CD14-positive monocyte (primary cell): ENCODE data around the gene KDM4E. TPM values are rescaled to one million over a fixed set of nuclear protein-coding genes. Genes with fewer than 3 reads are reported as not detected.
A peak's percentile ranks its signal among the peaks of the same experiment; 100 is the strongest.

Experiments
- DNase-seq, 3 donors: peaks; one replicate each; pipeline ENCODE4 v3.0.0-alpha.2; 2011 to 2022
- H2AFZ ChIP-seq: 2 replicates; pipeline ENCODE4 v1.6.0; 2012; ENCODE audit warnings: mild to moderate bottlenecking, low read depth, low read length, inconsistent platforms; ENCODE audit not compliant: insufficient read depth, poor library complexity, severe bottlenecking
- H3K27ac ChIP-seq, 2 donors: 1 replicate in 1 of 2; 2 replicates in 1 of 2; pipeline ENCODE4 v1.5.1; 2012 to 2013; ENCODE audit warnings: low read length in 2 of 2, control low read depth in 1 of 2, inconsistent platforms in 1 of 2, low read depth in 1 of 2, mild to moderate bottlenecking in 1 of 2
- H3K27me3 ChIP-seq, 2 donors: one replicate each; pipeline versions ENCODE4 v1.6.0 to v1.6.1; 2011 to 2013; ENCODE audit warnings: low read length in 2 of 2; ENCODE audit not compliant: control insufficient read depth in 2 of 2, insufficient read depth in 2 of 2
- H3K36me3 ChIP-seq, 2 donors: replicated peaks in 1 of 2; 1 replicate in 1 of 2; 2 replicates in 1 of 2; pipeline versions ENCODE4 v1.5.1 to v1.6.1; 2012 to 2013; ENCODE audit warnings: low read length in 2 of 2, control low read depth in 1 of 2, inconsistent platforms in 1 of 2, mild to moderate bottlenecking in 1 of 2; ENCODE audit not compliant: insufficient read depth in 2 of 2, control insufficient read depth in 1 of 2
- H3K4me1 ChIP-seq, 2 donors: 1 replicate in 1 of 2; 2 replicates in 1 of 2; pipeline versions ENCODE4 v1.5.1 to v1.6.1; 2012 to 2013; ENCODE audit warnings: low read length in 2 of 2, control low read depth in 1 of 2, inconsistent platforms in 1 of 2, mild to moderate bottlenecking in 1 of 2, moderate library complexity in 1 of 2; ENCODE audit not compliant: insufficient read depth in 2 of 2, control insufficient read depth in 1 of 2
- H3K4me2 ChIP-seq: replicated peaks from 2 replicates; pipeline ENCODE3; 2012; ENCODE audit warnings: low read length, moderate library complexity, mild to moderate bottlenecking; ENCODE audit not compliant: poor library complexity, severe bottlenecking; ENCODE audit errors: extremely low read depth
- H3K4me3 ChIP-seq, 3 experiments: fragments of 200-600 bp in 1 of 3; sonication (generic) in 1 of 3; replicated peaks in 1 of 3; 1 replicate in 2 of 3; 2 replicates in 1 of 3; pipeline ENCODE4 v1.5.1; 2011 to 2013; ENCODE audit warnings: low read length in 3 of 3, mild to moderate bottlenecking in 3 of 3, control low read depth in 2 of 3, low read depth in 2 of 3, inconsistent platforms in 1 of 3, moderate library complexity in 1 of 3
- H3K79me2 ChIP-seq: 2 replicates; pipeline ENCODE4 v1.6.0; 2012; ENCODE audit warnings: mild to moderate bottlenecking, control low read depth, inconsistent platforms, low read length, moderate library complexity; ENCODE audit not compliant: insufficient read depth
- H3K9ac ChIP-seq: 2 replicates; pipeline ENCODE4 v1.6.0; 2017; ENCODE audit warnings: low read length, mild to moderate bottlenecking; ENCODE audit not compliant: insufficient read depth, poor library complexity, severe bottlenecking
- H3K9me3 ChIP-seq, 2 donors: replicated peaks in 1 of 2; 1 replicate in 1 of 2; 2 replicates in 1 of 2; pipeline versions ENCODE4 v1.5.1 to v1.6.1; 2012 to 2013; ENCODE audit warnings: low read length in 2 of 2, control low read depth in 1 of 2; ENCODE audit not compliant: control insufficient read depth in 1 of 2, insufficient read depth in 1 of 2
- H4K20me1 ChIP-seq: 2 replicates; pipeline ENCODE4 v1.6.0; 2012; ENCODE audit warnings: mild to moderate bottlenecking, low read length, control low read depth, moderate library complexity; ENCODE audit not compliant: insufficient read depth
- H3K27ac Mint-ChIP-seq, 7 donors: one replicate each; pipeline ENCODE4 v1.8.0; 2020; ENCODE audit warnings: mild to moderate bottlenecking in 7 of 7, mixed read lengths in 7 of 7, moderate library complexity in 6 of 7, inconsistent platforms in 2 of 7
- H3K27me3 Mint-ChIP-seq, 3 donors: one replicate each; pipeline ENCODE4 v1.8.0; 2021 to 2022; ENCODE audit warnings: low read depth in 3 of 3, mild to moderate bottlenecking in 3 of 3, mixed read lengths in 3 of 3, moderate library complexity in 3 of 3, inconsistent platforms in 1 of 3
- H3K36me3 Mint-ChIP-seq, 2 donors: one replicate each; pipeline ENCODE4 v1.8.0; 2020; ENCODE audit warnings: mixed read lengths in 2 of 2, inconsistent platforms in 1 of 2, mild to moderate bottlenecking in 1 of 2
- H3K4me1 Mint-ChIP-seq: one replicate; pipeline ENCODE4 v1.8.0; 2020; ENCODE audit warnings: mild to moderate bottlenecking, mixed read lengths
- H3K4me3 Mint-ChIP-seq, 2 donors: one replicate each; pipeline ENCODE4 v1.8.0; 2020; ENCODE audit warnings: mild to moderate bottlenecking in 2 of 2, mixed read lengths in 2 of 2, moderate library complexity in 1 of 2
- H3K9me3 Mint-ChIP-seq, 7 donors: one replicate each; pipeline ENCODE4 v1.8.0; 2020 to 2022; ENCODE audit warnings: mixed read lengths in 7 of 7, mild to moderate bottlenecking in 6 of 7, moderate library complexity in 6 of 7, inconsistent platforms in 2 of 7
- WGBS: methylation state at CpG from one replicate; pipeline ENCODE4 v1.1.5; 2013; ENCODE audit warnings: missing lambda C conversion rate; ENCODE audit not compliant: insufficient coverage; 5-methylcytosine and 5-hydroxymethylcytosine counted together
- intact Hi-C, 2 donors: fragments of 100-400 bp; cut with micrococcal nuclease; formaldehyde crosslinking; loops; one replicate each; pipeline versions ENCODE4 v1.15.0 to v1.15.1; 2023
- polyA plus RNA-seq, 3 donors: library from polyadenylated mRNA; depleted of rRNA in 1 of 3; unstranded in 2 of 3; stranded (reverse) in 1 of 3; fragments of 300-500 nt in 2 of 3; fragments of >200 nt in 1 of 3; fragmentation: Illumina TruSeq in 2 of 3; gene quantifications; 1 replicate in 2 of 3; 2 replicates in 1 of 3; pipeline ENCODE4 v1.2.3, GENCODE V29; 2012 to 2021
- TF ChIP-seq, protein P1 (sequence below): fragments of 200-600 bp; IDR thresholded peaks from one replicate; pipeline ENCODE4 v1.8.0; 2022; ENCODE audit warnings: antibody characterized with exemption, mild to moderate bottlenecking

Gene KDM4E
- polyA plus RNA-seq, 3 donors = not detected

GRCh38 chr11:95068549-95068948, 43.5 kb downstream of the KDM4E start:
- peak overlapping the region; percentile 80 to 93 (median 90) for H3K4me3 ChIP-seq
- Mint-ChIP-seq H3K4me1 (peaks cover 27% of the 10 kb centered on the region), H3K36me3 (peaks cover 4 to 5% of the 10 kb centered on the region in 2 donors), H3K9me3 (no peaks in the 10 kb centered on the region), H3K4me3 (peak overlapping the region; percentile 98 to 100), H3K27me3 (peaks cover 0 to 2% (median 2%) of the 10 kb centered on the region in 3 donors), H3K27ac (peak overlapping the region in 5 of 7 donors; percentile 43 to 90 (median 55))
- intact Hi-C loops = loop anchor here (2.0 to 5.0 kb wide), 4 partner anchors 82 to 694 kb away; no protein-coding TSS in a partner anchor
- H2AFZ ChIP-seq = peak overlapping the region; percentile 100
- H3K27ac ChIP-seq = peak overlapping the region in 1 of 2 donors; percentile 85
- H3K36me3 ChIP-seq = no peaks in the 10 kb centered on the region
- 0% methylated on average over 3 of the region's 5 CpGs for WGBS
- peaks cover 24 to 30% of the 10 kb centered on the region in 2 donors for H3K4me1 ChIP-seq
- peak overlapping the region; percentile 98 for H3K4me2 ChIP-seq
- no peaks in the 10 kb centered on the region for H3K27me3 ChIP-seq
- no peak overlapping the region for H3K9ac ChIP-seq
- no peaks in the 10 kb centered on the region for H3K9me3 ChIP-seq
- TF ChIP-seq, protein P1, sequence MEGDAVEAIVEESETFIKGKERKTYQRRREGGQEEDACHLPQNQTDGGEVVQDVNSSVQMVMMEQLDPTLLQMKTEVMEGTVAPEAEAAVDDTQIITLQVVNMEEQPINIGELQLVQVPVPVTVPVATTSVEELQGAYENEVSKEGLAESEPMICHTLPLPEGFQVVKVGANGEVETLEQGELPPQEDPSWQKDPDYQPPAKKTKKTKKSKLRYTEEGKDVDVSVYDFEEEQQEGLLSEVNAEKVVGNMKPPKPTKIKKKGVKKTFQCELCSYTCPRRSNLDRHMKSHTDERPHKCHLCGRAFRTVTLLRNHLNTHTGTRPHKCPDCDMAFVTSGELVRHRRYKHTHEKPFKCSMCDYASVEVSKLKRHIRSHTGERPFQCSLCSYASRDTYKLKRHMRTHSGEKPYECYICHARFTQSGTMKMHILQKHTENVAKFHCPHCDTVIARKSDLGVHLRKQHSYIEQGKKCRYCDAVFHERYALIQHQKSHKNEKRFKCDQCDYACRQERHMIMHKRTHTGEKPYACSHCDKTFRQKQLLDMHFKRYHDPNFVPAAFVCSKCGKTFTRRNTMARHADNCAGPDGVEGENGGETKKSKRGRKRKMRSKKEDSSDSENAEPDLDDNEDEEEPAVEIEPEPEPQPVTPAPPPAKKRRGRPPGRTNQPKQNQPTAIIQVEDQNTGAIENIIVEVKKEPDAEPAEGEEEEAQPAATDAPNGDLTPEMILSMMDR = no peak
- peak; percentile 67 to 80 (median 76) for DNase-seq
- peaks cover 19% of the 10 kb centered on the region for H3K79me2 ChIP-seq
- H4K20me1 ChIP-seq = no peaks in the 10 kb centered on the region

DNA sequence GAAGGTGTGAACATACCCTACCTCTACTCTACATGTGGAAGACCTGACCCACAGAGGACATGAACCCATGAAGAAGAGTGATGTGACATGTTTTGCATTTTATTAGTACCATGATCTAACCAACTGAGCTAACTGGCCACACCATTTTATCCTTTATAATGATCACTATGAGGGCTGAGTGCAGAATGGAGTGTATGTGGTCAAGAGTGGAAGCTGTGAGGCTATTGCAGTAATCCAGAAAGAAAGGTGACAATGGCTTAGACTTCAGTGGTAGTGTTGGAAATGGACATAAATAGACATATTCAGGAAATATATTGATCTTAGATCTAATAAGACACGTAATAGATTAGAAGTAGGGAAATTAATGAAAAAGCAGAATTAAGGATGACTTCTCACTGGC, 45.4 kb downstream of the KDM4E start:
- H3K27me3 ChIP-seq = no peaks in the 10 kb centered on the region
- no peak overlapping the region for H3K27ac ChIP-seq
- H3K9ac ChIP-seq = no peak overlapping the region
- WGBS = 100% methylated on average over 1 of the region's 1 CpG
- Mint-ChIP-seq H3K27me3 (peaks cover 0 to 2% (median 2%) of the 10 kb centered on the region in 3 donors), H3K9me3 (no peaks in the 10 kb centered on the region), H3K4me1 (peaks cover 27% of the 10 kb centered on the region), H3K36me3 (peaks cover 4 to 5% of the 10 kb centered on the region in 2 donors), H3K27ac (no peak overlapping the region), H3K4me3 (no peak overlapping the region)
- H3K4me3 ChIP-seq = no peak overlapping the region
- H4K20me1 ChIP-seq = no peaks in the 10 kb centered on the region
- H3K79me2 ChIP-seq = peaks cover 19% of the 10 kb centered on the region
- TF ChIP-seq, protein P1 = no peak
- intact Hi-C loops = loop anchor here in 1 of 2 donors (10.0 kb wide), 1 partner anchor 634 kb away; no protein-coding TSS in a partner anchor
- no peaks in the 10 kb centered on the region for H3K36me3 ChIP-seq
- peaks cover 24 to 30% of the 10 kb centered on the region in 2 donors for H3K4me1 ChIP-seq
- no peak overlapping the region for H2AFZ ChIP-seq
- no peaks in the 10 kb centered on the region for H3K9me3 ChIP-seq
- DNase-seq = no peak
- no peak overlapping the region for H3K4me2 ChIP-seq
